Measurements from ENCODE around the gene OR6B1.
"Not testable (repeated sequence)": the region's sequence is repeated elsewhere in the genome, so short reads cannot be mapped to it uniquely, and the experiment has no call there.

The OR6B1 gene

DNA sequence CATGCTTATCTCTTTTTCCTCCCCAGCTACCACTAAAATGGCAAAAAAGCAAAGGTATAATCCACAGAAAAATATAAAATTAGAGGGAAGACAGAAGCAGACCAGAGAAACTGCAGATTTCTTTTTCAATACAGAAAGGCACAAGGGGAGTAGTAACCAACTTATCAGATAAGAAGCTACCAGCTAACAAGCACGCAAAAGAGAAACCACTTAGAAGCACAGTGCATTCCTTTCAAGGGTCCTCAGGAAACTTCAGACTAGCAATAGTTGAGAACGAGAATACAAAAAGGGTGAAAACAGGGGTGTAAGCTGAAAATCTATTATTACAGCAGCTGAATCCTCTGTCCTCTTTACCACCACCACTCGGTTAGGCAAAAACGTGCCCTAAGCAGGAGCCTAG lies 38.8 kb downstream of the OR6B1 start:
- no peak for DNase-seq (ENCODE audit: low spot score)
- TF ChIP-seq, protein P1, sequence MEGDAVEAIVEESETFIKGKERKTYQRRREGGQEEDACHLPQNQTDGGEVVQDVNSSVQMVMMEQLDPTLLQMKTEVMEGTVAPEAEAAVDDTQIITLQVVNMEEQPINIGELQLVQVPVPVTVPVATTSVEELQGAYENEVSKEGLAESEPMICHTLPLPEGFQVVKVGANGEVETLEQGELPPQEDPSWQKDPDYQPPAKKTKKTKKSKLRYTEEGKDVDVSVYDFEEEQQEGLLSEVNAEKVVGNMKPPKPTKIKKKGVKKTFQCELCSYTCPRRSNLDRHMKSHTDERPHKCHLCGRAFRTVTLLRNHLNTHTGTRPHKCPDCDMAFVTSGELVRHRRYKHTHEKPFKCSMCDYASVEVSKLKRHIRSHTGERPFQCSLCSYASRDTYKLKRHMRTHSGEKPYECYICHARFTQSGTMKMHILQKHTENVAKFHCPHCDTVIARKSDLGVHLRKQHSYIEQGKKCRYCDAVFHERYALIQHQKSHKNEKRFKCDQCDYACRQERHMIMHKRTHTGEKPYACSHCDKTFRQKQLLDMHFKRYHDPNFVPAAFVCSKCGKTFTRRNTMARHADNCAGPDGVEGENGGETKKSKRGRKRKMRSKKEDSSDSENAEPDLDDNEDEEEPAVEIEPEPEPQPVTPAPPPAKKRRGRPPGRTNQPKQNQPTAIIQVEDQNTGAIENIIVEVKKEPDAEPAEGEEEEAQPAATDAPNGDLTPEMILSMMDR (IDR thresholded peaks at IDR 0.05; ENCODE audit: extremely low read depth, missing control alignments): no peak

DNA sequence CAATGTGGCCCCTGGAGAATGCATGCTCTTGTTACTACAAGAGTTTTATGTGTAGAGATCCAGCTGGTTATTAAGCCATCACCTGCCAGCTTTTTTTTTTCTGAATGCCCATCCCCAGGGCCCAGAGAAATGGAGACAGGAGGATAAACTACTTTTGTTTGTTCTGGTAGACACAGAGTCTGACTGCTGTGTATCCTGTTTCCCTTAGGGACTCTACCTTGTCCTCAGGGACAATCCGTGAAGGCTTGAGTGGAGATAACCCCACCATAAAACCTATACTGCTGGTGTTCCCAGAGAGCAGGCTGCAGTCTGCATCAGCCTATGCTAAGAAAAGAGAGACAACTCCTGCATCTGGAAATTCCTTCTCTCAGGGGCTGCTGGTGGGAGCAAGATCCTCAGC lies 48.5 kb downstream of the OR6B1 start, which contains the start of gene OR2A5:
TSS of gene OR2A5 (plus strand) at position 301 of the 400 bp plus-strand sequence. CDS start 1,454 bp downstream, outside the sequence.
- no peak for DNase-seq (ENCODE audit: low spot score)

DNA sequence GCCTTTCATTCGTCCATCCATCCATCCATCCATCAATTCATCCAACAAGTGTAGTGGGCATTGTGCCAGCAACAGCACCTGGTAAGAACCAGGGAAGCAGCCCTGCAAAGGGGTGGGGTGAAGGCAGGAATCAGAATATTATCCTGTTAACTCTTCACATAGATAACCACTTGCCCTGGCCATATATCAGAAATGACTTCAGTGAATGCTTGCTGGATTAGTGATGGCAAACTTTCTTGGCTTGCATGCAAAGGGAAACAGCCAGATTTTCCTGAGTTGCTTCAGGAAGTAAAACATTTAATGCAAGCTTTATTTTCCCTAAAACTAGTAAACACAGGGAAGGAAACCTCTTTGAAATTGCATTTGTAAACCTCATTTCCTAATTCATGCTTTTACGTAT lies 49.4 kb downstream of the OR6B1 start:
- TF ChIP-seq, protein P1 (IDR thresholded peaks at IDR 0.05; ENCODE audit: extremely low read depth, missing control alignments): no peak
- no peak for DNase-seq (ENCODE audit: low spot score)

More for the DNA sequence above, 48.5 kb downstream of the OR6B1 start, which contains the start of gene OR2A5:
- TF ChIP-seq, protein P1 (IDR thresholded peaks at IDR 0.05; ENCODE audit: extremely low read depth, missing control alignments): no peak

DNA sequence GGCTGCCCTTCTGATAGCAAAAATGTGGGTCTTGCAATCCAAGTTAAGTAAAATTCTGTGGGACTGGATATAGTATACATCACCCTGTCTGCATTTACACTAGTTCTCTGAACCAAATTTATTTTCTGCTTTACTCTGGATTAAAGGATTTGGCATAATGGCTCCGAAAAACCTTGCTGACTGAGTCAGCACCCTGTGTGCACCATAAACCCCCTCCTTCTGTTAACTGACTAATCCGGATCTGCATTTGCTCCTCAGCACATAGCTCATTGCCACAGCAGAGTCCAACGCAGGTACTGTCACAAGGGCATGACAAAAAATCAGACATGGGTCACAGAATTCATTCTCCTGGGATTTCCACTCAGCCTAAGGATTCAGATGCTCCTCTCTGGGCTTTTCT lies 50.0 kb downstream of the OR6B1 start:
- TF ChIP-seq, protein P1 (IDR thresholded peaks at IDR 0.05; ENCODE audit: extremely low read depth, missing control alignments): no peak
- no peak for DNase-seq (ENCODE audit: low spot score)

DNA sequence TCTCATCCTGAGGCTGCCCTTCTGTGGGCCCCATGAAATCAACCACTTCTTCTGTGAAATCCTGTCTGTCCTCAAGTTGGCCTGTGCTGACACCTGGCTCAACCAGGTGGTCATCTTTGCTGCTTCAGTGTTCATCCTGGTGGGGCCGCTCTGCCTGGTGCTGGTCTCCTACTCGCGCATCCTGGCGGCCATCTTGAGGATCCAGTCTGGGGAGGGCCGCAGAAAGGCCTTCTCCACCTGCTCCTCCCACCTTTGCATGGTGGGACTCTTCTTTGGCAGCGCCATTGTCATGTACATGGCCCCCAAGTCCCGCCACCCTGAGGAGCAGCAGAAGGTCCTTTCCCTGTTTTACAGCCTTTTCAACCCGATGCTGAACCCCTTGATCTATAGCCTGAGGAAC lies 50.8 kb downstream of the OR6B1 start:
- not testable (repeated sequence) for DNase-seq (ENCODE audit: low spot score)

DNA sequence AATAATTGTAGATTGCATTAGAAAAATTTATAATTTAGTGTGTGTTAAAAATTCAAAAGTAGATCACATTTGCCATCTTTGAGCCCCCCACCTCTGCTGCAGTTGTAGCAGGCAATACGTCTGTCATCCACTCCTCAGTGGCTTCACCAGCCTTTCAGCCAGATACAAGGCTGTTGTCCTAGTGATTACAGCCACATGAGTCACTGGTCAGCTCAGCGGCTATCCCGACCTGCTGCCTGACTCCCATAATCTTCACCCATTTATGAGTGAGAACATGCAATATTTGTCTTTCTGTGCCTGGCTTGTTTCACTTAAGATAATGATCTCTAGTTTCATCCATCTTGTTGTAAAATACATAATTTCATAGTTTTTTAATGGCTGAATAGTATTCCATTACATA lies 57.8 kb downstream of the OR6B1 start:
- TF ChIP-seq, protein P1 (IDR thresholded peaks at IDR 0.05; ENCODE audit: extremely low read depth, missing control alignments): no peak
- no peak for DNase-seq (ENCODE audit: low spot score)
